Spleen (tissue), 11 donors: Measurements from ENCODE around the gene RYR2. TPM values are rescaled to one million over a fixed set of nuclear protein-coding genes. Genes with fewer than 3 reads are reported as not detected.

Experiments
- DNase-seq: peaks from one replicate; pipeline ENCODE4 v3.0.0-alpha.2; 2020
- H3K27ac ChIP-seq, 8 donors: fragments of 200-600 bp; sonication (generic) in 7 of 8; 1 replicate in 4 of 8; 2 replicates in 4 of 8; pipeline versions ENCODE4 v1.5.0 to v1.8.0; 2016 to 2021; ENCODE audit warnings: inconsistent platforms in 4 of 8, mild to moderate bottlenecking in 4 of 8, moderate library complexity in 1 of 8
- H3K27me3 ChIP-seq, 7 donors: fragments of 200-600 bp; sonication (generic) in 6 of 7; replicated peaks in 1 of 7; 1 replicate in 4 of 7; 2 replicates in 3 of 7; pipeline versions ENCODE4 v1.5.0 to v1.8.0; 2016 to 2021; ENCODE audit warnings: inconsistent platforms in 3 of 7, mild to moderate bottlenecking in 1 of 7
- H3K36me3 ChIP-seq, 6 donors: fragments of 200-600 bp; sonication (generic) in 5 of 6; 1 replicate in 4 of 6; 2 replicates in 2 of 6; pipeline versions ENCODE4 v1.5.0 to v1.8.0; 2016 to 2021; ENCODE audit warnings: inconsistent platforms in 2 of 6
- H3K4me1 ChIP-seq, 6 donors: fragments of 200-600 bp; sonication (generic) in 5 of 6; 1 replicate in 3 of 6; 2 replicates in 3 of 6; pipeline versions ENCODE4 v1.5.0 to v1.8.0; 2016 to 2021; ENCODE audit warnings: inconsistent platforms in 3 of 6
- H3K4me3 ChIP-seq, 8 donors: fragments of 200-600 bp; sonication (generic) in 7 of 8; 1 replicate in 4 of 8; 2 replicates in 4 of 8; pipeline versions ENCODE4 v1.5.0 to v1.8.0; 2016 to 2021; ENCODE audit warnings: inconsistent platforms in 4 of 8, mild to moderate bottlenecking in 4 of 8, moderate library complexity in 2 of 8
- H3K9me3 ChIP-seq, 8 donors: fragments of 200-600 bp; sonication (generic) in 7 of 8; 1 replicate in 4 of 8; 2 replicates in 4 of 8; pipeline versions ENCODE4 v1.5.0 to v1.8.0; 2016 to 2021; ENCODE audit warnings: inconsistent platforms in 4 of 8
- POLR2A ChIP-seq, 3 donors: fragments of 450-650 bp; IDR thresholded peaks; one replicate each; pipeline ENCODE4 v1.5.1; 2017; ENCODE audit warnings: antibody characterized with exemption in 3 of 3, mild to moderate bottlenecking in 1 of 3
- POLR2AphosphoS5 ChIP-seq, 3 donors: sonication (generic); formaldehyde crosslinking; IDR thresholded peaks; one replicate each; pipeline ENCODE4 v1.5.1; 2017; ENCODE audit warnings: antibody characterized with exemption in 3 of 3
- WGBS, 5 donors: extraction: QIAGEN DNeasy Blood & Tissue Kit in 3 of 5; methylation state at CpG; one replicate each; pipeline versions ENCODE4 v1.1.5 to v1.1.7; 2013 to 2018; 5-methylcytosine and 5-hydroxymethylcytosine counted together
- intact Hi-C: fragments of 100-400 bp; cut with DNase I; formaldehyde crosslinking; loops from one replicate; pipeline ENCODE4 v1.15.0; 2023; ENCODE audit warnings: low total_unique reads
- polyA plus RNA-seq, 3 donors: library from polyadenylated mRNA; stranded (reverse); fragments of 200-250 nt; gene quantifications; one replicate each; pipeline ENCODE4 v1.2.1, GENCODE V29; 2013
- total RNA-seq, 7 donors: library from RNA; depleted of rRNA in 3 of 7; stranded (reverse); fragments of >200 nt in 3 of 7; fragmentation: NEBNext Ultra II Directional in 4 of 7; extraction: Animal tissue kit (Norgen Biotek cat#: 25700) in 4 of 7; gene quantifications; one replicate each; pipeline versions ENCODE4 v1.1.0 to v1.2.1, GENCODE V29; 2016 to 2021
- TF ChIP-seq, protein P1 (sequence below), 11 experiments: fragments of 200-600 bp in 7 of 11; fragments of 450-650 bp in 4 of 11; sonication (generic) in 4 of 11; IDR thresholded peaks in 8 of 11; conservative IDR thresholded peaks in 3 of 11; 1 replicate in 7 of 11; 2 replicates in 4 of 11; pipeline versions ENCODE4 v1.4.0 to v1.8.0; 2016 to 2021; ENCODE audit warnings: antibody characterized with exemption in 11 of 11, inconsistent platforms in 4 of 11, mild to moderate bottlenecking in 1 of 11
- donor health status: healthy with polysubstance abuse.
- donor health status: DM: no; HTN: no; CAD: no; lungs with moderate emphysema.
- donor health status: DM: no; HTN: no; CAD: no.
- donor health status: Bipolar disorder and iron deficiency.
- donor health status: healthy.
- donor health status: DM: no; HTN: no; CAD: no.
- donor health status: DM: yes; HTN: yes; CAD: no.

Gene RYR2
- total and polyA plus RNA-seq, 10 donors: 0.12 to 7.1 (median 3.7) TPM

DNA sequence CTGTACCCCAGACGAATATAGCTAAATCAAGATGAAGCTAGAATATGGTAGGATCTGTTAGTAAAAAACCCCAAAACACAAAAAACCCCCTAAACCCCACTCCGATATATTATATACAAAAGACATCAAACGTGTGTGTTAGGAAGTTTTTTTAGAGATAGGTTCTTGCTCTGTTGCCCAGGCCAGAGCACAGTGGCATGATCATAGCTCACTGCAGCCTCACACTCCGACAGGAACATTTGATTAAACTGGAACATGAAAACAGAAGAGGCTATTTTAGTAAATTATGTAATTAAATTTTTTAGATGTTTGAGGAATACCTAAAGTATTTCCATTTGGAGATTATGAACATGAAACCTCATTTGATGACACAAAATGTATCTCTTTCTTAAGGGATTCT, 8.2 kb upstream of the RYR2 start:
- H3K9me3 ChIP-seq: no peaks in the 10 kb centered on the region
- peaks cover 0 to 14% (median 0%) of the 10 kb centered on the region in 7 donors for H3K27me3 ChIP-seq
- 60 to 78% (median 75%) methylated on average over 4 of the region's 4 CpGs for WGBS, 5 donors
- no peak for DNase-seq
- H3K4me1 ChIP-seq: no peaks in the 10 kb centered on the region
- no peaks in the 10 kb centered on the region for H3K36me3 ChIP-seq
- no peak overlapping the region for H3K27ac ChIP-seq
- TF ChIP-seq POLR2A (IDR thresholded peaks at IDR 0.05): no peak
- TF ChIP-seq, protein P1, sequence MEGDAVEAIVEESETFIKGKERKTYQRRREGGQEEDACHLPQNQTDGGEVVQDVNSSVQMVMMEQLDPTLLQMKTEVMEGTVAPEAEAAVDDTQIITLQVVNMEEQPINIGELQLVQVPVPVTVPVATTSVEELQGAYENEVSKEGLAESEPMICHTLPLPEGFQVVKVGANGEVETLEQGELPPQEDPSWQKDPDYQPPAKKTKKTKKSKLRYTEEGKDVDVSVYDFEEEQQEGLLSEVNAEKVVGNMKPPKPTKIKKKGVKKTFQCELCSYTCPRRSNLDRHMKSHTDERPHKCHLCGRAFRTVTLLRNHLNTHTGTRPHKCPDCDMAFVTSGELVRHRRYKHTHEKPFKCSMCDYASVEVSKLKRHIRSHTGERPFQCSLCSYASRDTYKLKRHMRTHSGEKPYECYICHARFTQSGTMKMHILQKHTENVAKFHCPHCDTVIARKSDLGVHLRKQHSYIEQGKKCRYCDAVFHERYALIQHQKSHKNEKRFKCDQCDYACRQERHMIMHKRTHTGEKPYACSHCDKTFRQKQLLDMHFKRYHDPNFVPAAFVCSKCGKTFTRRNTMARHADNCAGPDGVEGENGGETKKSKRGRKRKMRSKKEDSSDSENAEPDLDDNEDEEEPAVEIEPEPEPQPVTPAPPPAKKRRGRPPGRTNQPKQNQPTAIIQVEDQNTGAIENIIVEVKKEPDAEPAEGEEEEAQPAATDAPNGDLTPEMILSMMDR (IDR thresholded peaks at IDR 0.05 in 8 of 11, conservative IDR thresholded peaks at IDR 0.05 in 3 of 11): no peak
- no peak for TF ChIP-seq POLR2AphosphoS5 (IDR thresholded peaks at IDR 0.05)
- intact Hi-C loops: no loop called here
- no peak overlapping the region for H3K4me3 ChIP-seq

DNA sequence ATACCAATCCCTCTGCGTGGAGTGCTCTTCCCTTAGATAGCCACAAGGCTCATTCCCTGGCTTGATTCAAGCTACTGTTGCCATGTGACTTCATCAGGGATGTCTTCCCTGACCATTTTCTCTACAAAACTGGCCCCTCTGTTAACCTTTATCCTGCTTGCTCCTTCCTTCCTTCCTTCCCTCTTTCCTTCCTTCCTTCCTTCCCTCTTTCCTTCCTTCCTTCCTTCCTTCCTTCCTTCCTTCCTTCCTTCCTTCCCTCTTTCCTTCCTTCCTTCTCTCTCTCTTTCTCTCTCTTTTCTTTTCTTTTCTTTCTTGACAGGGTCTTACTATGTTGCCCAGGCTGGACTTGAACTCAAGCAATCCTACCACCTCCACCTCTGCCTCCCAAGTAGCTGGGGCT, 6.2 kb upstream of the RYR2 start:
- no peaks in the 10 kb centered on the region for H3K9me3 ChIP-seq
- H3K4me3 ChIP-seq: no peak overlapping the region
- H3K36me3 ChIP-seq: no peaks in the 10 kb centered on the region
- no peaks in the 10 kb centered on the region for H3K4me1 ChIP-seq
- intact Hi-C loops: no loop called here
- 85 to 97% (median 96%) methylated on average over 1 of the region's 1 CpG for WGBS, 5 donors
- no peak for DNase-seq
- no peak overlapping the region for H3K27ac ChIP-seq
- TF ChIP-seq POLR2A (IDR thresholded peaks at IDR 0.05): no peak
- no peak for TF ChIP-seq POLR2AphosphoS5 (IDR thresholded peaks at IDR 0.05)
- TF ChIP-seq, protein P1 (IDR thresholded peaks at IDR 0.05 in 8 of 11, conservative IDR thresholded peaks at IDR 0.05 in 3 of 11): no peak
- peaks cover 0 to 31% (median 2%) of the 10 kb centered on the region in 7 donors for H3K27me3 ChIP-seq

DNA sequence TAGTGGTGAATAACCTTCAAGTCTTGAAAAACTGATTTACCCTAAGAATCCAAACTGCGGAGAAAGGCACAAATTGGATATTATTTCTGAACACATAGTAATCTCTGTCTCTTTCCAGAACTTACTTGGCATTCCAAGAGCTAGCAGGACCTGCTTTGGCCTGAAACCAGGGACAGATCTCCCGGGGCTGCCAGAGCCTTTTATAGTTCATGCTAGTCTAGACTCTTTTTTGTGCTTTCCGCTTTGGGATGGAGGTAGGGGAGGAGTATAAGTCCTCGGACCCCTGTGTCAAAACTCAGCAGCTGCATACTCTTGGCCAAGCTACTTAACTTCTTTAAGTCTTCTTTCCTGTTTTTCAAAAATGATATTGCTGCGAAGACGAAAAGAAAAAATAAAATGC, 3.8 kb upstream of the RYR2 start:
- H3K9me3 ChIP-seq: no peaks in the 10 kb centered on the region
- WGBS, 5 donors: 87 to 93% (median 90%) methylated on average over 6 of the region's 6 CpGs
- no peak overlapping the region for H3K4me3 ChIP-seq
- TF ChIP-seq, protein P1 (IDR thresholded peaks at IDR 0.05 in 8 of 11, conservative IDR thresholded peaks at IDR 0.05 in 3 of 11): no peak
- TF ChIP-seq POLR2A (IDR thresholded peaks at IDR 0.05) (no peak), POLR2AphosphoS5 (IDR thresholded peaks at IDR 0.05) (no peak)
- no peak overlapping the region for H3K27ac ChIP-seq
- H3K4me1 ChIP-seq: peaks cover 0 to 21% (median 14%) of the 10 kb centered on the region in 6 donors
- peaks cover 3 to 47% (median 25%) of the 10 kb centered on the region in 7 donors for H3K27me3 ChIP-seq
- no peaks in the 10 kb centered on the region for H3K36me3 ChIP-seq
- DNase-seq: no peak
- intact Hi-C loops: no loop called here

DNA sequence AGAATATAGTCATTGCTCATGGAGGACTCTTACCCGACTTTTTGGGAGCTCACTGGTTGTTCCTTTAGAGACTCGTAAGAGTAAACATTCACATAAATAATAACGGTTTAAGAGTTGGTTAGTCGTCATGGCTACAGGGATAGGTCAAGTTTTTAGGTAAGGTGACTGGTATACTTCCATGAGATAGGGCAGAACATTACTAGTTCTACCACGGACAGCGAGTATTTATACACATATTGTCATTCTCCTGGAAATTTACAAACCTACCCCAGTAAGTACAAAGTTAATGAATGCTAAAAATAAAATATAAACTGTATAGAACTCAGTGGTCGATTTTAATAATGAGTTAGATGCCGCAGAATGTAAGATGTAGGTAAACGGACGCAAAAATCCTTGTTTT, 1.2 kb upstream of the RYR2 start:
- no peak for DNase-seq
- no peaks in the 10 kb centered on the region for H3K36me3 ChIP-seq
- peaks cover 3 to 71% (median 30%) of the 10 kb centered on the region in 7 donors for H3K27me3 ChIP-seq
- H3K4me3 ChIP-seq: no peak overlapping the region
- no peak overlapping the region for H3K27ac ChIP-seq
- TF ChIP-seq POLR2AphosphoS5 (IDR thresholded peaks at IDR 0.05) (no peak), POLR2A (IDR thresholded peaks at IDR 0.05) (no peak)
- TF ChIP-seq, protein P1 (IDR thresholded peaks at IDR 0.05 in 8 of 11, conservative IDR thresholded peaks at IDR 0.05 in 3 of 11): no peak
- intact Hi-C loops: no loop called here
- H3K9me3 ChIP-seq: no peaks in the 10 kb centered on the region
- peaks cover 0 to 29% (median 15%) of the 10 kb centered on the region in 6 donors for H3K4me1 ChIP-seq
- WGBS, 5 donors: 63 to 81% (median 72%) methylated on average over 10 of the region's 10 CpGs
